GM23338 (cell line): ENCODE measurements around the gene FUT8. TPM values are rescaled to one million over a fixed set of nuclear protein-coding genes. Genes with fewer than 3 reads are reported as not detected.

Source experiments
- ATAC-seq: fragments of 200-7000 bp; cut with Tn5 transposase; 3 replicates; pipeline ENCODE4 v1.9.1; 2020
- DNase-seq: peaks from one replicate; pipeline ENCODE4 v3.0.0-alpha.2; 2015; ENCODE audit warnings: low spot score
- H2AFZ ChIP-seq: fragments of 200-600 bp; sonication (generic); 2 replicates; pipeline ENCODE4 v1.8.0; 2016; ENCODE audit warnings: antibody characterized with exemption, mild to moderate bottlenecking, moderate library complexity
- H3F3A ChIP-seq: fragments of 200-600 bp; sonication (generic); replicated peaks from 2 replicates; pipeline ENCODE4 v1.8.0; 2017; ENCODE audit warnings: antibody characterized with exemption, mixed run types, low read depth
- H3K27ac ChIP-seq: fragments of 200-600 bp; sonication (generic); 2 replicates; pipeline ENCODE4 v1.6.1; 2016; ENCODE audit warnings: low read depth
- H3K27me3 ChIP-seq: fragments of 200-600 bp; sonication (generic); 2 replicates; pipeline ENCODE4 v1.8.0; 2016; ENCODE audit warnings: mild to moderate bottlenecking, mixed run types, moderate library complexity; ENCODE audit not compliant: insufficient read depth
- H3K36me3 ChIP-seq: fragments of 200-600 bp; sonication (generic); 2 replicates; pipeline ENCODE4 v1.8.0; 2016; ENCODE audit warnings: mild to moderate bottlenecking; ENCODE audit not compliant: insufficient read depth
- H3K4me1 ChIP-seq: fragments of 200-600 bp; sonication (generic); 2 replicates; pipeline ENCODE4 v1.8.0; 2016; ENCODE audit warnings: mild to moderate bottlenecking, moderate library complexity; ENCODE audit not compliant: insufficient read depth
- H3K4me2 ChIP-seq: fragments of 200-600 bp; sonication (generic); 2 replicates; pipeline ENCODE4 v1.7.1; 2017; ENCODE audit warnings: mixed run types
- H3K4me3 ChIP-seq: fragments of 200-600 bp; sonication (generic); 2 replicates; pipeline ENCODE4 v1.6.1; 2016; ENCODE audit warnings: mixed run types
- H3K79me2 ChIP-seq: fragments of 200-600 bp; sonication (generic); replicated peaks from 2 replicates; pipeline ENCODE4 v1.8.0; 2017; ENCODE audit warnings: mild to moderate bottlenecking; ENCODE audit not compliant: insufficient read depth
- H3K9me2 ChIP-seq: fragments of 200-600 bp; sonication (generic); 2 replicates; pipeline ENCODE4 v1.8.0; 2017; ENCODE audit not compliant: insufficient read depth
- H4K20me1 ChIP-seq: fragments of 200-600 bp; sonication (generic); replicated peaks from 2 replicates; pipeline ENCODE4 v1.8.0; 2017; ENCODE audit warnings: mild to moderate bottlenecking; ENCODE audit not compliant: insufficient read depth
- H3K27ac Mint-ChIP-seq: 2 replicates; pipeline ENCODE4 v1.8.0; 2020; ENCODE audit warnings: inconsistent platforms, mild to moderate bottlenecking, moderate library complexity, mixed read lengths
- H3K27me3 Mint-ChIP-seq: 3 replicates; pipeline ENCODE4 v1.8.0; 2022; ENCODE audit warnings: low read depth, mild to moderate bottlenecking, moderate library complexity, mixed read lengths, inconsistent platforms; ENCODE audit not compliant: insufficient read depth, poor library complexity
- H3K36me3 Mint-ChIP-seq: 3 replicates; pipeline ENCODE4 v1.8.0; 2021; ENCODE audit warnings: low read depth, mild to moderate bottlenecking, inconsistent platforms, moderate library complexity, mixed read lengths
- H3K4me1 Mint-ChIP-seq: 3 replicates; pipeline ENCODE4 v1.8.0; 2020; ENCODE audit warnings: mild to moderate bottlenecking, inconsistent platforms, mixed read lengths
- H3K4me3 Mint-ChIP-seq: 3 replicates; pipeline ENCODE4 v1.8.0; 2021; ENCODE audit warnings: moderate library complexity, mild to moderate bottlenecking, inconsistent platforms, mixed read lengths
- H3K9me3 Mint-ChIP-seq: 3 replicates; pipeline ENCODE4 v1.8.0; 2020; ENCODE audit warnings: moderate library complexity, mild to moderate bottlenecking, inconsistent platforms, mixed read lengths
- CREB1 ChIP-seq: fragments of 250-450 bp; sonication (Bioruptor Pico); IDR thresholded peaks from 2 replicates; pipeline ENCODE4 v1.5.0; 2020; ENCODE audit warnings: low read depth, mild to moderate bottlenecking, moderate library complexity
- CTCF ChIP-seq, 2 experiments: fragments of 200-600 bp in 1 of 2; sonication (generic) in 1 of 2; conservative IDR thresholded peaks; 2 replicates each; pipeline versions ENCODE4 v1.5.1 to v1.6.1; 2016 to 2017; ENCODE audit warnings: antibody characterized with exemption in 2 of 2, low read depth in 2 of 2, mild to moderate bottlenecking in 2 of 2, moderate library complexity in 1 of 2
- EZH2 ChIP-seq: fragments of 200-600 bp; sonication (generic); IDR thresholded peaks from one replicate; pipeline ENCODE4 v1.8.0; 2017; ENCODE audit warnings: antibody characterized with exemption, mild to moderate bottlenecking, low read depth; ENCODE audit not compliant: unreplicated experiment
- EZH2phosphoT487 ChIP-seq: fragments of 200-600 bp; sonication (generic); IDR thresholded peaks from one replicate; pipeline ENCODE4 v1.8.1; 2018; ENCODE audit warnings: antibody characterized with exemption; ENCODE audit not compliant: unreplicated experiment
- JUNB ChIP-seq: IDR thresholded peaks from one replicate; pipeline ENCODE4 v1.6.1; 2016; ENCODE audit warnings: antibody characterized with exemption; ENCODE audit not compliant: unreplicated experiment
- STAT1 ChIP-seq: IDR thresholded peaks from one replicate; pipeline ENCODE4 v1.6.1; 2016; ENCODE audit warnings: antibody characterized with exemption; ENCODE audit not compliant: unreplicated experiment
- ZNF331 ChIP-seq: fragments of 250-450 bp; sonication (Bioruptor Pico); IDR thresholded peaks from 2 replicates; pipeline ENCODE4 v1.5.0; 2020; ENCODE audit warnings: low read depth, mild to moderate bottlenecking, moderate library complexity
- polyA plus RNA-seq: library from polyadenylated mRNA; unstranded; fragments of >200 nt; fragmentation: Nextera tagmentation; extraction: Ambion mirVana; gene quantifications from 2 replicates; pipeline ENCODE4 v1.2.1, GENCODE V29; 2016
- total RNA-seq: library from RNA; depleted of rRNA; stranded (reverse); fragments of >200 nt; shearing (Covaris generic); gene quantifications from 2 replicates; pipeline ENCODE4 v1.2.3, GENCODE V29; 2014
- TF ChIP-seq, protein P1 (sequence below): fragments of 250-450 bp; sonication (Bioruptor Pico); IDR thresholded peaks from 2 replicates; pipeline ENCODE4 v1.5.0; 2020; ENCODE audit warnings: mild to moderate bottlenecking, moderate library complexity
- TF ChIP-seq, protein P2 (sequence below): IDR thresholded peaks from one replicate; pipeline ENCODE4 v1.6.1; 2018; ENCODE audit warnings: antibody characterized with exemption; ENCODE audit not compliant: unreplicated experiment
- TF ChIP-seq, protein P3 (sequence below): IDR thresholded peaks from 2 replicates; pipeline ENCODE4 v1.6.1; 2016; ENCODE audit warnings: antibody characterized with exemption

FUT8 gene
- total and polyA plus RNA-seq, 2 experiments from 2014 or later: 8.2 to 23.2 TPM

DNA sequence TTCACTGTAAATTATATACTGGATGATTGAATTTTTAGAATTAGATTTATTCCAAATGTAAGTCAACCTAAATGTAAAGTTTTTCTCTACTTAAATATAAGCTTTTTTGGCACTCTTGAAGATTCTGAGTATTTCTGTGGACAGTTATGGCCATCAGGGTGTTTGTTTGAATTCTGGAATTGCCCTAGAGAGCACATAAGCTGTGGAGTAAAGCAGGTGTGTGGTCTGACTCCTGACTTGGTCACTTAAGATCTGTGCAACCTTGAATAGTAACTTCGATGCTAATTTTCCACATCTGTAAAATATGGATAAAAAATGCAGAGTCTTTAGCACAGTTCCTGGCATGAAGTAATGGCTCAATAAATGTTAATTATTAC is 64.4 kb downstream of the FUT8 start (continued):
- TF ChIP-seq, protein P1, sequence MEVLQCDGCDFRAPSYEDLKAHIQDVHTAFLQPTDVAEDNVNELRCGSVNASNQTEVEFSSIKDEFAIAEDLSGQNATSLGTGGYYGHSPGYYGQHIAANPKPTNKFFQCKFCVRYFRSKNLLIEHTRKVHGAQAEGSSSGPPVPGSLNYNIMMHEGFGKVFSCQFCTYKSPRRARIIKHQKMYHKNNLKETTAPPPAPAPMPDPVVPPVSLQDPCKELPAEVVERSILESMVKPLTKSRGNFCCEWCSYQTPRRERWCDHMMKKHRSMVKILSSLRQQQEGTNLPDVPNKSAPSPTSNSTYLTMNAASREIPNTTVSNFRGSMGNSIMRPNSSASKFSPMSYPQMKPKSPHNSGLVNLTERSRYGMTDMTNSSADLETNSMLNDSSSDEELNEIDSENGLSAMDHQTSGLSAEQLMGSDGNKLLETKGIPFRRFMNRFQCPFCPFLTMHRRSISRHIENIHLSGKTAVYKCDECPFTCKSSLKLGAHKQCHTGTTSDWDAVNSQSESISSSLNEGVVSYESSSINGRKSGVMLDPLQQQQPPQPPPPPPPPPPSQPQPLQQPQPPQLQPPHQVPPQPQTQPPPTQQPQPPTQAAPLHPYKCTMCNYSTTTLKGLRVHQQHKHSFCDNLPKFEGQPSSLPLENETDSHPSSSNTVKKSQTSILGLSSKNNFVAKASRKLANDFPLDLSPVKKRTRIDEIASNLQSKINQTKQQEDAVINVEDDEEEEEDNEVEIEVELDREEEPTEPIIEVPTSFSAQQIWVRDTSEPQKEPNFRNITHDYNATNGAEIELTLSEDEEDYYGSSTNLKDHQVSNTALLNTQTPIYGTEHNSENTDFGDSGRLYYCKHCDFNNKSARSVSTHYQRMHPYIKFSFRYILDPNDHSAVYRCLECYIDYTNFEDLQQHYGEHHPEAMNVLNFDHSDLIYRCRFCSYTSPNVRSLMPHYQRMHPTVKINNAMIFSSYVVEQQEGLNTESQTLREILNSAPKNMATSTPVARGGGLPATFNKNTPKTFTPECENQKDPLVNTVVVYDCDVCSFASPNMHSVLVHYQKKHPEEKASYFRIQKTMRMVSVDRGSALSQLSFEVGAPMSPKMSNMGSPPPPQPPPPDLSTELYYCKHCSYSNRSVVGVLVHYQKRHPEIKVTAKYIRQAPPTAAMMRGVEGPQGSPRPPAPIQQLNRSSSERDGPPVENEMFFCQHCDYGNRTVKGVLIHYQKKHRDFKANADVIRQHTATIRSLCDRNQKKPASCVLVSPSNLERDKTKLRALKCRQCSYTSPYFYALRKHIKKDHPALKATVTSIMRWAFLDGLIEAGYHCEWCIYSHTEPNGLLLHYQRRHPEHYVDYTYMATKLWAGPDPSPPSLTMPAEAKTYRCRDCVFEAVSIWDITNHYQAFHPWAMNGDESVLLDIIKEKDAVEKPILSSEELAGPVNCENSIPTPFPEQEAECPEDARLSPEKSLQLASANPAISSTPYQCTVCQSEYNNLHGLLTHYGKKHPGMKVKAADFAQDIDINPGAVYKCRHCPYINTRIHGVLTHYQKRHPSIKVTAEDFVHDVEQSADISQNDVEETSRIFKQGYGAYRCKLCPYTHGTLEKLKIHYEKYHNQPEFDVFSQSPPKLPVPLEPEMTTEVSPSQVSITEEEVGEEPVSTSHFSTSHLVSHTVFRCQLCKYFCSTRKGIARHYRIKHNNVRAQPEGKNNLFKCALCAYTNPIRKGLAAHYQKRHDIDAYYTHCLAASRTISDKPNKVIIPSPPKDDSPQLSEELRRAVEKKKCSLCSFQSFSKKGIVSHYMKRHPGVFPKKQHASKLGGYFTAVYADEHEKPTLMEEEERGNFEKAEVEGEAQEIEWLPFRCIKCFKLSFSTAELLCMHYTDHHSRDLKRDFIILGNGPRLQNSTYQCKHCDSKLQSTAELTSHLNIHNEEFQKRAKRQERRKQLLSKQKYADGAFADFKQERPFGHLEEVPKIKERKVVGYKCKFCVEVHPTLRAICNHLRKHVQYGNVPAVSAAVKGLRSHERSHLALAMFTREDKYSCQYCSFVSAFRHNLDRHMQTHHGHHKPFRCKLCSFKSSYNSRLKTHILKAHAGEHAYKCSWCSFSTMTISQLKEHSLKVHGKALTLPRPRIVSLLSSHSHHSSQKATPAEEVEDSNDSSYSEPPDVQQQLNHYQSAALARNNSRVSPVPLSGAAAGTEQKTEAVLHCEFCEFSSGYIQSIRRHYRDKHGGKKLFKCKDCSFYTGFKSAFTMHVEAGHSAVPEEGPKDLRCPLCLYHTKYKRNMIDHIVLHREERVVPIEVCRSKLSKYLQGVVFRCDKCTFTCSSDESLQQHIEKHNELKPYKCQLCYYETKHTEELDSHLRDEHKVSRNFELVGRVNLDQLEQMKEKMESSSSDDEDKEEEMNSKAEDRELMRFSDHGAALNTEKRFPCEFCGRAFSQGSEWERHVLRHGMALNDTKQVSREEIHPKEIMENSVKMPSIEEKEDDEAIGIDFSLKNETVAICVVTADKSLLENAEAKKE (CRISPR knock-in tag): no peak
- TF ChIP-seq, protein P2, sequence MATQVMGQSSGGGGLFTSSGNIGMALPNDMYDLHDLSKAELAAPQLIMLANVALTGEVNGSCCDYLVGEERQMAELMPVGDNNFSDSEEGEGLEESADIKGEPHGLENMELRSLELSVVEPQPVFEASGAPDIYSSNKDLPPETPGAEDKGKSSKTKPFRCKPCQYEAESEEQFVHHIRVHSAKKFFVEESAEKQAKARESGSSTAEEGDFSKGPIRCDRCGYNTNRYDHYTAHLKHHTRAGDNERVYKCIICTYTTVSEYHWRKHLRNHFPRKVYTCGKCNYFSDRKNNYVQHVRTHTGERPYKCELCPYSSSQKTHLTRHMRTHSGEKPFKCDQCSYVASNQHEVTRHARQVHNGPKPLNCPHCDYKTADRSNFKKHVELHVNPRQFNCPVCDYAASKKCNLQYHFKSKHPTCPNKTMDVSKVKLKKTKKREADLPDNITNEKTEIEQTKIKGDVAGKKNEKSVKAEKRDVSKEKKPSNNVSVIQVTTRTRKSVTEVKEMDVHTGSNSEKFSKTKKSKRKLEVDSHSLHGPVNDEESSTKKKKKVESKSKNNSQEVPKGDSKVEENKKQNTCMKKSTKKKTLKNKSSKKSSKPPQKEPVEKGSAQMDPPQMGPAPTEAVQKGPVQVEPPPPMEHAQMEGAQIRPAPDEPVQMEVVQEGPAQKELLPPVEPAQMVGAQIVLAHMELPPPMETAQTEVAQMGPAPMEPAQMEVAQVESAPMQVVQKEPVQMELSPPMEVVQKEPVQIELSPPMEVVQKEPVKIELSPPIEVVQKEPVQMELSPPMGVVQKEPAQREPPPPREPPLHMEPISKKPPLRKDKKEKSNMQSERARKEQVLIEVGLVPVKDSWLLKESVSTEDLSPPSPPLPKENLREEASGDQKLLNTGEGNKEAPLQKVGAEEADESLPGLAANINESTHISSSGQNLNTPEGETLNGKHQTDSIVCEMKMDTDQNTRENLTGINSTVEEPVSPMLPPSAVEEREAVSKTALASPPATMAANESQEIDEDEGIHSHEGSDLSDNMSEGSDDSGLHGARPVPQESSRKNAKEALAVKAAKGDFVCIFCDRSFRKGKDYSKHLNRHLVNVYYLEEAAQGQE: no peak
- no peak for TF ChIP-seq ZNF331 (CRISPR knock-in tag)

DNA sequence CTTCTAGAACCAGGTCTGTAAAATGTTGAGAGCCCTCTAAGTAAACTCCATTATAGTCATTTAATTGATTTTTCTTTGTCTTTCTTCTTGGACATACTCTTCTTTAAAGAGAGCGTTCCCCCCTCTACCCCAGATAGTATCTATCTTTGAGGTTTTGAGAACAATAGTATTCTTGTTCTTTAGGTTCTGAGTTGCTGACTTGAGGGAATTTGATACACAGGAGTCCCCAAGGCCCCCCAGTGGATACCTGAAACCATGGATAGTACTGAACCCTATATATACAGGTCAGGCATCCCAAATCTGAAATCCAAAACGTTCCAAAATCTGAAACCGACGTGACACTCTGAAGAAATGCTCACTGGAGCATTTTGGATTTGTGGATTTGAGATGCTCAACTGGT is 65.5 kb downstream of the FUT8 start:
- Mint-ChIP-seq H3K4me3 (no peak overlapping the region), H3K9me3 (no peaks in the 10 kb centered on the region), H3K36me3 (no peaks in the 10 kb centered on the region), H3K4me1 (peaks cover 59% of the 10 kb centered on the region), H3K27ac (no peak overlapping the region), H3K27me3 (peaks cover 2% of the 10 kb centered on the region)
- Histone ChIP-seq H3K4me2 (no peak overlapping the region), H3K4me3 (no peak overlapping the region), H2AFZ (no peak overlapping the region), H3K4me1 (peaks cover 35% of the 10 kb centered on the region), H3K36me3 (no peaks in the 10 kb centered on the region), H3K27ac (no peak overlapping the region), H3K79me2 (no peaks in the 10 kb centered on the region), H3K9me2 (no peaks in the 10 kb centered on the region), H4K20me1 (no peaks in the 10 kb centered on the region), H3F3A (no peaks in the 10 kb centered on the region), H3K27me3 (no peaks in the 10 kb centered on the region)
- ATAC-seq (no peak), DNase-seq (no peak)
- TF ChIP-seq STAT1 (no peak), CREB1 (CRISPR knock-in tag) (no peak), EZH2phosphoT487 (no peak), CTCF (conservative IDR thresholded peaks at IDR 0.05; ENCODE audit: low read depth in 2 of 2) (no peak), EZH2 (no peak), JUNB (no peak), ZNF331 (CRISPR knock-in tag) (no peak)
- TF ChIP-seq, protein P3, sequence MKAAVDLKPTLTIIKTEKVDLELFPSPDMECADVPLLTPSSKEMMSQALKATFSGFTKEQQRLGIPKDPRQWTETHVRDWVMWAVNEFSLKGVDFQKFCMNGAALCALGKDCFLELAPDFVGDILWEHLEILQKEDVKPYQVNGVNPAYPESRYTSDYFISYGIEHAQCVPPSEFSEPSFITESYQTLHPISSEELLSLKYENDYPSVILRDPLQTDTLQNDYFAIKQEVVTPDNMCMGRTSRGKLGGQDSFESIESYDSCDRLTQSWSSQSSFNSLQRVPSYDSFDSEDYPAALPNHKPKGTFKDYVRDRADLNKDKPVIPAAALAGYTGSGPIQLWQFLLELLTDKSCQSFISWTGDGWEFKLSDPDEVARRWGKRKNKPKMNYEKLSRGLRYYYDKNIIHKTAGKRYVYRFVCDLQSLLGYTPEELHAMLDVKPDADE: no peak
